Embryonic facial prominence (tissue), 1 donor: ENCODE data around the gene F5.

Experiments used
- DNase-seq: peaks from one replicate; pipeline ENCODE4 v3.0.0-alpha.2; 2016; ENCODE audit errors: extremely low spot score

The F5 gene

DNA sequence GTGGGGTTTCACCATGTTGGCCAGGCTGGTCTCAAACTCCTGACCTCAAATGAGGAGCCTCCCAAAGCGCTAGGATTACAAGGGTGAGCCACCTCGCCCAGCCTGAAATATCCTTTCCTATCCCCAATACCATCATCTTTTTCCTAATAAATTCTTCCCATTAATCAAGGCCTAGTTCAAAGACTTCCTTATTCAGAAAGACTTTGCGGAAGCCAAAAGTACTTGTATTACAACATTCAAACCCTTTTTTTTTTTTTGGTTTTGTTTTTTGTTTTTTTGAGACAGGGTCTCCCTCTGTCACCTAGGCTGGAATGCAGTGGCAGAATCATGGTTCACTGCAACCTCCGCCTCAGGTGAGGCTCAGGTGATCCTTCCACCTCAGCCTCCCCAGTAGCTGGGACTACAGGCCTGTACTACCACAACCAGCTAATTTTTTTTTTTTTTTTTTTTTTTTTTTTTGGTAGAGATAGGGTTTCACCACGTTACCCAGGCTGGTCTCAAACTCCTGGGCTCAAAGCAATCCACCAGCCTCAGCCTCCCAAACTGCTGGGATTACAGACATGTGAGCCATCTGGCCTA lies 108.1 kb downstream of the F5 start:
- DNase-seq, result no peak

DNA sequence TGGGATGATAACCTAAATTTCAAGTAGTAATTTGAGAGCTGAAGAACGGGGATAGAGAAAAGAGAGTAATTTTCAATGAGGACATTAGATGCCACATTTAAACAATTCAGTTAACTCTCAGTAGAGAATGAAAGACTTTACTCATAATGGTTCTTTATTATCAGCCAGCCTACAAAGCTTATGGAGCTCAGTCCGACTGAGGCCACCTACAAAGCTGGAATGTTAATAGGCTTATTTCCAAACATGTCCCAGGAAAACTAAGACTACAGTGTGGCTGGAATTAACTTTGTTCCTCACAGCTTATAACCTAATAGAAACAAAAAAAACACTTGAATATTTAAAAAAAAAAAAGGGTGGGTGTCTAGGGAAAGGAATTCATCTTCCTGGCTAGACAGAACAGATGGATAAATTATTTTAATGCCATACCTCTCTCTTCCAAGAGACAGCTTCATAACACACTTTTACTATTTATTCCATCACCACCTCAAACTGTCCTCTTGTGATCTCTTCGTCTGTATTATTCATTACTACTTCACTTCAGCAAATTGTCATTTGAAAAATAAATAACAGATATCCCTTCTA lies 110.4 kb downstream of the F5 start:
- DNase-seq, result no peak

DNA sequence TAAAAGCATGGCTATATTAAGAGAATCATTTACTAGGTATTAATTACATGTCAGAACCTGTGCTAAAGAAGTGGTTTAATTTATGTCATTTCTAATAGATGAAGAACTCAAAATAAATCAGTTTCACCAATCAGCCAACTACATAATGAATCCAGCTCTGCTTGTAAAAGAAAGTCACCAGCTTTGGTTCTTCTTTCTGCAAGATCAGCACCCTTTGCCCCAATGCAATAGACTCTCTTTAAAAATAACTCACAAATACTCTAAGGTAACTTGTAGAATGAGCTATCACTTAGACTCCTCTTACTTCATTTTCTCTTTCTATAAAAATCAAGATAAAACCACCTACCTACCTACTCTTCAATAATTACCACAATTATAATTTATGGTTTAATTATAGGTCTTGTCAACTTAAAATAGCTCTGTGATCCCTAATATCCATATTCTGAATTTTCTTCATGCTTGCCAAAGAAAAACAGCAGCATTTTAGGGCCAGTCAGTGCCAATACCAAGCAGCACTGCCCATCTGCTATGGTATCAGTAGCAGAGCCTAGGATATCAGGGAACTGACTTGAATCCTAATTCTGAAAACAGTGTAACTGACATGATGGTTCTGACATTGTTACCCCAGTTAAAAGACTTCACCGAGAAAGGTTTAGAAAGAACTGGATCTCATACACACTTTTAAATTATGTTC lies 111.8 kb downstream of the F5 start:
- DNase-seq, result no peak

DNA sequence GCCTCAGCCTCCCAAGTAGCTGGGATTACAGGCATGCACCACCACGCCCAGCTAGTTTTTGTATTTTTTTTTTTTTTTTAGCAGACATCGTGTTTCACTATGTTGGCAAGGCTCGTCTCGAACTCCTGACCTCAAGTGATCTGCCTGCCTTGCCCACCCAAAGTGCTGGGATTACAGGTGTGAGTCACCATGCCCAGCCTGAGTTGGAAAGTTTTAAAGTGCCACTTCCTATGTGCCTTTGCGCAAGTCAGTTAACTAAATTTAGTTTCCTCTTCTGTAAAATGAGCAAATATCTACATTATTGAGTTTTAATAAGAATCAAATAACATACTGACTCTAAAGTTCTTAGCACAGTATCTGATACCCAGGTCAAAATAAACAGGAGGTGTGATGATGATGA lies 112.9 kb downstream of the F5 start:
- no peak for DNase-seq

DNA sequence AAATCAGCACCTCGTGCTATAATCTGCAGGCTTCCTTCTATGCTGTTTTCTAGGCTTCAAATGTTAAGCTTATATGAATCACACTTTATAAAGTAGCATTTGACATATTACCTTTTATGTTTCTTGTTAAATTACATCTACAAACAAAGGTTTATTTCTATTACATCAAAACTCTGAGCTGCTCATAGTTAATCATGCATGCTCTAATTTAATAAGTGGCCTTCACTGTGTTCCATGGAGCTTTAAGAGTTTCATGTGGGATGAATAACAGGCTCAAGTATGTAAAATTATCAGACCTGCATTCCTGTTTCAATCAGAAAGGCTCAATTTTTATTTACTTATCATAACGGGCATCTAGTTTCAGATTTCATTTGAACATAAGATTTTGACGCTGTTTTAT lies 113.5 kb downstream of the F5 start:
- DNase-seq, result no peak

DNA sequence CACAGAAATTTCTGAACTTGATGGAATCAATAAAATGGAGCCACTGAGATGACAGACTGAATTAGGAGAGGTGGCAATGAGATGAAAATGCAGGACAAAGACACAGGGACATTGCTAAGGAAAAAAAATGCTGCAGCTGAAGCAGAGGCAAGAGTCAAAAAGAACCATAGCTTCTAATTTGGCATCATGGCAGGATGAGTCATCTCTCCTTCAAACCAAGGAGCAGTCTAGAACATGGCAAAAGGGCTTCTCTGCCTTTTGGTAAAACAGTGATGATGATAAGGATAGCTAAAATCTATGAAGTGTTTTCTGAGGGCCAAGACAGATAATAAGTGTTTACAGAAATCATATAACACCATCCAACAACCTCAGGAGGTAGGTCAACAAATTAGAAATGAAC lies 117.3 kb downstream of the F5 start:
- DNase-seq, result no peak

DNA sequence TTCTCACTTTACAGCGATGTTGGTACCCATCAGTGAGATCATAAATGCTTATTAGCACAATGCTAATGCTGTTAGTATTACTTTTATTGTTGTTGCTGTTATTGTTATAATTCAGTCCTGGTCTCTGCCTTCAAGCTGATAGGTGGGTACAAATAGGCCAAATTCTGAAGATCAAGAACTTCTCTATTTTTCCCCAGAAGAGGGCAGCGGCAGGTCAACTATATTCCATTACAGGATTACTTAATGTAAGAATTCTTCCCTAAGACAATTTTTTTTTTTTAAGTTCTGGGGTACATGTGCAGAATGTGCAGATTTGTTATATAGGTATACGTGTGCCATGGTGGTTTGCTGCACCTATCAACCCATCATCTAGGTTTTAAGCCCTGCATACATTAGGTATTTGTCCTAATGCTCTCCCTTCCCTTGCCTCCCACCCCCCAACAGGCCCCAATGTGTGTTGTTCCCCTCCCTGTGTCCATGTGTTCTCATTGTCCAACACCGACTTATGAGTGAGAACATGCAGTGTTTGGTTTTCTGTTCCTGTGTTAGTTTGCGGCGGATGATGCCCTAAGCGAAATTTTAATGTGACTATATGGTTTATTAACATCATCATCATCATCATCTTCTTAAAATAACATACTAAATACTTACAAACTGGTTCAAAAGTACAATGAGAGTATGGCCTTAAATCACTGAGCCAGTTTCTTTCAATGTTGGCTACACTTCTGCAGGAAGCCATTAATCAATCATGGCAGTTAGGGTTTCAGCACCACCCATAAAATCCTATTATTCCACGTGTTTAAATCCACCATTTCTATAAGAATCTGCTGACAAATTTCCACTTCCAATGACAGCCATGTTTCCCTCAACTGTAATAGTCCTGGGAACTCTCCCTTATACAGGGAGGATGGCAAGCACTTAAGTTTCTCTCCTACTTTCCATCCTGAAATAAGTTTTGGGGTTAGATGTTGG lies 119.7 kb downstream of the F5 start:
- no peak for DNase-seq

DNA sequence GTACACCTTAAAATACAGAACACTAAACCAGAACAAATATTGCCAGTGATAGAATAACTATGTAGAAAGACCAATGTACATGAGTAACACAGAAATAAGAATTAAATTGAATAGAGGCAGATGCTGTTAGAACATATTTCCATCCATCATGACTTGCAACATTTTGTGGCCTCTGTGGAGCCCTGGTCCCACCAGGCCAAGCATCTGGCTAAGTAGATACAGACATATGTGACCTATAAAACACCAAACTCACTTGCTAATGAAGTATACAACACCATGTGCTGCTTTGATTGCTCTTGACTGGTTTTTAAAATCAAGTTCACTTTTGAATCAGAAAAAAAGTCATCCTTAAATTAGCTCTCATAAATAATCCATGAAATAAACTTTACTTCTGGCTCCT lies 121.0 kb downstream of the F5 start:
- DNase-seq, result no peak
